ENCODE results near the gene BAD.

The BAD gene

DNA sequence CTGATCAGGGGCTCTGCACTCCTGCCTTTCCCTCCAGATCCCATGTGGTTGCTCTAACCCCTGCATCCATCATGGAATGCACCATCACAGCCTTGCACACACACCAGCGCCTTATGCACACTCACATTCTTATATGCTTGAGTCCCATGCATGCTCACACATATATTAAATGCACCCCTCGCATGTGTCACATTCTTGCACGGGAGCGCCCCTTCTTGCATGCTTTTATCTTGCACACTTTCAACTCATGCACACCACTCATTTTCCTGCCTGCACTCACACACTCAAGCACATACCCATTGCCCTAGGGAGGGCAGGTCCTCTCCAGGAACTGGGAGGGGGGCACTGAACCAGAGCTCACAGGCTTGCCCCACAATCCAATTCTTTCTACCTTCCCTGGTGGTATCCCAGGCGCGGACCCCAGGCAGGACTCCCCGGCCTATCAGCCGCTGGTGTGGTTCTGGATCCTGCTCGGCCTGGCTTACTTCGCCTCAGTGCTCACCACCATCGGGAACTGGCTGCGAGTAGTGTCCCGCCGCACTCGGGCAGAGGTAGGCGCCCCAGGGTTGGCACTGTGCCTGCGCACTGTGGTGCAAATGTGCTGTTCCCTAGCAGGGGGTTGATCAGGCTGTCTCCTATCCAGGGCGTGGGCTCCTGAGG is 13.4 kb upstream of the BAD start:
- in situ Hi-C loops (cut with HindIII; ENCODE audit: low sequenced_read_pairs) = no loop called here

DNA sequence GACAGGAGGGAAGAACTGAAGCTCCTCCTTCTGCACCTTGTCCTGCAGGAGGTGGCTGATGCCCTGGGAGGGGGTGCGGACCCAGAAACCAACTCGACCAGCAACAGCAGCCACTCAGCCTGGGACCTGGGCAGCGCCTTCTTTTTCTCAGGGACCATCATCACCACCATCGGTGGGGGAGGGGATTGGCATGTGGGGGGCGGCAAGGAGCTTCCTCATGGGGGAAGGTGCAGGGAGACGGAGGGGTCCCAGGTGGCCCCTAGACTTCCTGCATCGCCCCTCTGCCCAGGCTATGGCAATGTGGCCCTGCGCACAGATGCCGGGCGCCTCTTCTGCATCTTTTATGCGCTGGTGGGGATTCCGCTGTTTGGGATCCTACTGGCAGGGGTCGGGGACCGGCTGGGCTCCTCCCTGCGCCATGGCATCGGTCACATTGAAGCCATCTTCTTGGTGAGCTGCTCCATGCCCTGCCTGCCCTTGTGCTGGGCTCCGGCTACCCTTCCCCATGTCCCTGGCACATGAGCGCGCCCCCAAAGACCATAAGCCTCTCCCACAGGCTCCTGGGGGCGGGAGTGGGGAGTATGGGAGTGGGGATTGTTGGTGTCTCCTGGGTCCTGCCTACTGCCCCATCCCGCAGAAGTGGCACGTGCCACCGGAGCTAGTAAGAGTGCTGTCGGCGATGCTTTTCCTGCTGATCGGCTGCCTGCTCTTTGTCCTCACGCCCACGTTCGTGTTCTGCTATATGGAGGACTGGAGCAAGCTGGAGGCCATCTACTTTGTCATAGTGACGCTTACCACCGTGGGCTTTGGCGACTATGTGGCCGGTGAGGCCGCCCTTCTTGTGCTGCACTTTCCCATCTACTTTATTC is 12.6 kb upstream of the BAD start:
- in situ Hi-C loops (cut with HindIII; ENCODE audit: low sequenced_read_pairs) = no loop called here

DNA sequence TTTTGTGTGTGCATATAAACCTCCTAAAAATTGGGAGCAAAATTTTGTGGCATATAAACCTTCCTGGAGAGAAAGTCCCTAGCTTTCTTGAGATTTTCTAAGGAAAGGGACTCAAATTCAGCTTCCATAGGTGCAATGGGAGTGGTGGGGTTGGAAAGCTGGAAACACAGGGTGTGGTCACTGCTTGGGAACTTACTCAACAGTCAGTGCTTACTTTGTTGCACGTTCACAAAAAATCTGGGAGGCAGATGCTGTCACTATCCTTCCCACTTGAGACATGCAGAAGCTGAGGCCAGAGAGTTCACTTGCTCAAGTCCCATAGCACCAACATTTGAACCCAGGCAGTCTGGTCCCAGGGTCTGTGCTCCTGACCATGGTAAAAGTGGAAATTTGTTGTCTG is 11.8 kb upstream of the BAD start:
- in situ Hi-C loops (cut with HindIII; ENCODE audit: low sequenced_read_pairs) = no loop called here

DNA sequence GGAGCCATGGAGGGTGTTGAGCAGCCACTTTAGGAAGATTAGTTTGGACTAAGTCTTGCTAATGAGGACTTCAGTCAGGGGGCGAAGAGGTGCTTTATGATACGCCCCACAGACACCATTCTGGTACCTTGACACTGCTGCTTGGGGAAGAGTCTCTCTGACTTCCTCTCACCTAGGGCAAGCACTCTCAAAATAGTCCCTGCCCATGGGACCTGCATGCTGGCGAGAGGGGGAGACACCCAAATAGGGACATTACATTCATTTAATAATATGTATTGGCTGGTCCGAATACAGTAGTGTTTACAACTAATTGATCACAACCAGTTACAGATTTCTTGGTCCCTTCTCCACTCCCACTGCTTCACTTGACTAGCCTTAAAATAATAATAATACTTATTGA is 11.3 kb upstream of the BAD start:
- in situ Hi-C loops (cut with HindIII; ENCODE audit: low sequenced_read_pairs) = no loop called here

DNA sequence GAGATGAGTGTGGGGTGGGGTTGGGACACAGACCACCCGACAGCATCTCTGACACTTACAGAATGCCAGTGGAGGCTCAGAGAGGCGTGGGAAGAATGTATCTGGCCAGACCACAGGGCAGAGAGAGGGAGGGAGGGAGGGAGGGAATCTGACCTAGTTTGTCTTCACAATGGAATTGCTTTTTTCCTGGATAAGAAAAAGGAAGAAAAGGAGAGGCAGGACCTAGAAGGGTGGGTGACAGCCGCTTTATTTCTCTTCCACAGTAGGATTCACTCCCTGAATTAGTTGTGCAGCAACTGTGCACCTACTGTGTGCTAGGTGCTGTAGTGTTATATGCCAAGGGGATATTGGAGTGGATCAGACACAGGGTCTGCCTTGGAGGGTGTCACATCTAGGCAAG is 10.3 kb upstream of the BAD start:
- in situ Hi-C loops (cut with HindIII; ENCODE audit: low sequenced_read_pairs) = no loop called here

DNA sequence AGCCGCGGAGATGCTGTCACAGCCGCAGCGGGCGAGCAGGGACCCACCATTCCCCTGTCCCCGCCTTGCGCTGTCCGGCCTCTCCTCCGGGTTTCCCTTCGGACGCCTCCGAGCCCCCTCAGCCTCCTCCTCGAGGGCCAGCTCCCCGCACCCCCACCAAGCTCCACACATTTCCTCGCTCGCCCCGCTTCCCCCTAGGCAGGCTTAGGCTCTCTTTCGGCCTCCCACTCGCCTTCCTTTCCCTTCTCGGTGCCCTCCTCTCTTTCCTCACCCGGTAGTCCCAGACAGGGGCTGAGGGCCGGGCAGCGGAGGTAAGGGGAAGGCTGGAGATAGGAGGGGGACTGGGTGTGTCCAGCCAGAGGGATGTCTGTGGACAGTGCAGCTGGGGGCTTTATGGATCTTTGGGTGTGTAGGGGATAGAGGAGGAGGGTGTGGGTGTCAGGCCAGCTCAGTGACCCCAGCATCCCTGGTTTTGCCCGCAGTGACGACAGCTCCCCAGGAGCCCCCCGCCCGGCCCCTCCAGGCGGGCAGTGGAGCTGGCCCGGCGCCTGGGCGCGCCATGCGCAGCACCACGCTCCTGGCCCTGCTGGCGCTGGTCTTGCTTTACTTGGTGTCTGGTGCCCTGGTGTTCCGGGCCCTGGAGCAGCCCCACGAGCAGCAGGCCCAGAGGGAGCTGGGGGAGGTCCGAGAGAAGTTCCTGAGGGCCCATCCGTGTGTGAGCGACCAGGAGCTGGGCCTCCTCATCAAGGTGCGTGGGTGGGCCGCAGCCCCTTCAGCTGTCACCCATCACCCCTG is 8.2 kb upstream of the BAD start:
- in situ Hi-C loops (cut with HindIII; ENCODE audit: low sequenced_read_pairs) = no loop called here

DNA sequence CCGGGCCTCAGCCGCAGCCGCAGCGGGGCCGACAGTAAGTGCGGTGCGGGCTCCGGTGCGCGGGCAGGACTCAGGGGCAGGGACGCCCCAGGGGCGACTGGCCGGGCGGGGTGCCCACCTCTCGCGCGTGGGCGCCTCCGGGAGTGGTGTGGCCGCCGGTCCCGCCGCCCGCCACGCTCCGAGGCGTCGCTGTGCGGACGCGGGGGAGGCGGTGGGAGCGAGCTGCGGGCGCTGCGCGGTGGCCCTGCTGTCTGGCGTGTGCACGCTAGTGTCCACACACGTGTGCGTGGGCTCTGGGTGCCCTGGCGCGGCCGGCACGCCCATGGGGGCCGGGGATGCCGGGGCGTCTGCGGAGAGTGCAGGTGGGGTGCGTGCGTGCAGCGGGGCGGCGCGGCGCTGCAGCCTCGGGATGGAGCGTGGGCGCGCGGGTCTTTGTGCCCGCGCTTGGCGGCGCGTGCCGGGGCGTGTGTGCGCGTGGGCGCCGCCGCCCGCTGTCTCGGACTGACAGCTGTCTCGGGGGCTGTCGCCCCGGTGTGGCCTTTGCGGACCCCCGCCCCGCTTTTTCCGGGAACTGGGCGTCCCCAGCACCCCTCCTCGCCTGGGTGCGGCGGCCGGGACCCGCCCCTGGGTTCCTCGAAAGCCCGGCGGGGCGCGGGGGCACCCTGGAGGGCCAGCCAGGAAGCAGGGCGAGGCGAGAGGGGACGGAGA is 7.4 kb upstream of the BAD start:
- in situ Hi-C loops (cut with HindIII; ENCODE audit: low sequenced_read_pairs) = no loop called here

DNA sequence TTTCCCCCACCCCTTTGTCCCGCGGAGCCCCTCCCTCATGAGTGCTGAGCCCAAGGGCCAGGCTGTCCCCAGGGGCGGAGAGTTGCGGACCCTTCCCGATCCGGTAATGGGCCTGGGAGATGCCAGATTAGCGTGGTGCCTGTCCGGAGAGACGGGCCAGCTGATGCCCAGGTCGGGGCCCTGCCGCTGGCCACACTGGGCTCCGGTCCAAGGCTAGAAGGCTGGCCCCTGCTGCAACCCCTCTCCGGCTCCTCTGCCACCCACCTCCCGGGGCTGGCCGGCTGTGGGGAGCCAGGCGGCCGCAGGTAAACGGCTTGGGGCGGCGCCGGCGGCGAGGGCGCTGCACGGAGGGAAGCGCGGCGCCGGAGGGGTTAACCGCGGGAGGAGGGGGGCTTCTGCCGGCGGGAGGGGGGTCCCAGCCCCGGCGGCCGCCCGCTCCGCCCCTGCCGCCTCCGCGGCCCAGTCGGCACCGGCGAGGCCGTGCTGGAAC is 6.8 kb upstream of the BAD start, which contains the start of gene KCNK4:
Gene KCNK4, plus strand, starts transcription at position 41 of the 490 bp plus-strand sequence. CDS start 1,717 bp downstream, outside the sequence.
- in situ Hi-C loops (cut with HindIII; ENCODE audit: low sequenced_read_pairs) = no loop called here

DNA sequence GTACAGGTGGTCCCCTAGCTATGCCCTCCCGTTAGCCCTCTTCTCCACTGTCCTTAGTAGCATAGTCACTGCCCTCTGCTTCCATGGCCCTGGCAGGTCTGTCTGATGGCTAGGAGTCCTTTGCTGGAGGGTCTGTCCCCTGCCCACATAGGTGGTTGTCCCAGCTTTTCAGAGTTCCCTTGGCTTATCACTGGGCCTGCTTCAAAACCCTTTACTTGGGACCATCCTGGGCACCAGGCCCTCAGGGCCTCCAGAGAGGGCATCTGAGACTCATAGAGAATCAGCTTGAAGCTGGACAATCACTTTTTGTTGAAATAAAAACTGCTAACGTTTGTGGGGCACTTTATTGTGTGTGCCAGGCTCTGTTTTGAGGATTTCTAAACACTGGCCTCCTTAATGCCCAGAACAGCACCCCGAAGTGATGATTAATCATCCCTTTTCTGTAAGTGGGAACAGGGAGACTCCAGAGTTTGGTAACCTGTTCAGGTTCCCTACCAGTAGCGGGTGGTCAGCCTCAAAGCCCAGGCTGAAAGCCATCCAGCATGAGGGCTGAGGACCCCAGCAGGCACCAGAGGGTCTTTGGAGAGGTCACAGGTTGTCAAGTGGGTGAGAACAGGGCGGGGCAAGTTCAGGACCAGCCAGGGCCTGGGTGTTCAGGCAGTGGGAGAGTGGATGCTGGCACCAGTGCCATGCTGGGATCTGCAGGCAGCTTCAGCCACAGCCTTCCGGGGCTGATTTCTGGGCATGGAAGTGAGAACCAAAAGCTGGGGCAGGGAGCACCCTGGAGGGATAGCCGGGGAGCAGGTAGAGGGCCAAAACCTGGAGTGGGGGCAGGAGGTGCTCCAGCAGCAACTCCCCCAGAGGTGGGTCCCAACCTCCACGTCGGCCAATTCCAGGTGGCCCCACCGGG is 6.1 kb upstream of the BAD start:
- in situ Hi-C loops (cut with HindIII; ENCODE audit: low sequenced_read_pairs) = no loop called here

DNA sequence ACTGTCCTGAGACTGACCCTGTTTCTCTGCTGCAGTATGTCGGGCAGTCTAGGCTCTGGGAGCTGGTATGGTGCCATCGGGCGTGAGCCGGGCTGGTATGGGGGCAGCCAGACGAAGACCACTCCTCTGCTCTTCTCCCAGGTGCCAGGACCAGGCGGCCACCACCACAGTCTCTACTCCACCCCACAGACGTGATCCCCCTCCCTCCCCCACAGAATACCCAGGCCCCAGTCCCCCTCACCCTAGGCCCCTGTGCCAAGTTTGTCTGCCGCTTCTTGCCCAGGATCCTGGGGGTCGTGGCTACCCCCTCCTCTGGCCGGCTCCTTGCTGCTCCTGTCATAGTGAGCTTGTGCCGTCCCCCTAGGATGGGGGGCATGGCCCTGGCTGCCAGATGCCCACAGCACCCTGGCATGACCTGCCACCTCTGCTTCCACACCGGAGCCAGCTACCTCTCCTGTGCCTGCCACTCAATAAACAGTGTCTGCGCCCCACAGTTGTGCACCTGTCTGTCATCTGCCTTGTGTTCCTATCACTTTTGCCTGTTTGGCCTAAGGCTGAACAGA is 4.6 kb upstream of the BAD start:
- in situ Hi-C loops (cut with HindIII; ENCODE audit: low sequenced_read_pairs) = no loop called here

DNA sequence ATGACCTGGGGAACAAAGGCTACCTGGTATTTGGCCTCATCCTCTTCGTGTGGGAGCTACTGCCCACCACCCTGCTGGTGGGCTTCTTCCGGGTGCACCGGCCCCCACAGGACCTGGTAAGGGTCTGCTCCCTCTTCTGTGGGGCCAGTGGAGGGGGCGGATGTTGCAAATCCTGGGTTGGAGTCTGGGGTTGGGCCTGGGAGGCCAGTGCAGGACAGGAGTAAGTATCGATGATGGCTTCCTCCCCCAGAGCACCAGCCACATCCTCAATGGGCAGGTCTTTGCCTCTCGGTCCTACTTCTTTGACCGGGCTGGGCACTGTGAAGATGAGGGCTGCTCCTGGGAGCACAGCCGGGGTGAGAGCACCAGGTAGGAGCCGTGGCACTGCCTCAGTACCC is 3.9 kb upstream of the BAD start:
- in situ Hi-C loops (cut with HindIII; ENCODE audit: low sequenced_read_pairs) = no loop called here

DNA sequence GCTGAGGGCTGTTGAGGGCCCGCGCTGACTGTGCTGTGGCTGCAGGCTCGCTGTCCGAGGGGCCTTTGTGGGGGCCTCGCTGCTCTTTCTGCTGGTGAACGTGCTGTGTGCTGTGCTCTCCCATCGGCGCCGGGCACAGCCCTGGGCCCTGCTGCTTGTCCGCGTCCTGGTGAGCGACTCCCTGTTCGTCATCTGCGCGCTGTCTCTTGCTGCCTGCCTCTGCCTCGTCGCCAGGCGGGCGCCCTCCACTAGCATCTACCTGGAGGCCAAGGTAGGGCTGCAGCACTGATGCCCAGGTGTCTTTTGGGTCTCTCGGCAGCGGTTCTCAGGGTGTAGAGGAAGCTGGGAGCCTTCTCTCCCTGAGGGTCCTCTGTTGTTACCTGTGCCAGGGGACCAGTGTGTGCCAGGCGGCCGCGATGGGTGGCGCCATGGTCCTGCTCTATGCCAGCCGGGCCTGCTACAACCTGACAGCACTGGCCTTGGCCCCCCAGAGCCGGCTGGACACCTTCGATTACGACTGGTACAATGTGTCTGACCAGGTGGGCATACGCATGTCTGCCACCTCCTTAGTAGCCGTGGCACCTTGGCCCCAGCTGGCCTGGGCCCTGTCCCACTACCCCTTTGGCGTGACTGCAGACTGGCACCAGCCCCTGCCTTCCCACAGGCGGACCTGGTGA is 3.3 kb upstream of the BAD start:
- in situ Hi-C loops (cut with HindIII; ENCODE audit: low sequenced_read_pairs) = no loop called here

DNA sequence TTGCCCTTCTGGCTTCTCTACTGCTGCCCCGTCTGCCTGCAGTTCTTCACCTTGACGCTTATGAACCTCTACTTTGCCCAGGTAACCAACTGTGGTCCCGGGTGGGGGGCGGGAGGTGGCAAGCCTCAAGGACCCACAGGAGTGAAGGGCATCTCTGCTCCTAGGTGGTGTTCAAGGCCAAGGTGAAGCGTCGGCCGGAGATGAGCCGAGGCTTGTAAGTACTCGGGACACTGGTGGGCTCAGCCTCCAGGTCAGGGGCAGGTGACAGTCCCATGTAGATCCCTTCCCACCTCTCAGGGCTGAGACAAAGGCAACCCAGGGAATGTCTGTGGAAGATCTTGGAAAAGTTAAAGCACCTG is 2.3 kb upstream of the BAD start:
- in situ Hi-C loops (cut with HindIII; ENCODE audit: low sequenced_read_pairs) = no loop called here

DNA sequence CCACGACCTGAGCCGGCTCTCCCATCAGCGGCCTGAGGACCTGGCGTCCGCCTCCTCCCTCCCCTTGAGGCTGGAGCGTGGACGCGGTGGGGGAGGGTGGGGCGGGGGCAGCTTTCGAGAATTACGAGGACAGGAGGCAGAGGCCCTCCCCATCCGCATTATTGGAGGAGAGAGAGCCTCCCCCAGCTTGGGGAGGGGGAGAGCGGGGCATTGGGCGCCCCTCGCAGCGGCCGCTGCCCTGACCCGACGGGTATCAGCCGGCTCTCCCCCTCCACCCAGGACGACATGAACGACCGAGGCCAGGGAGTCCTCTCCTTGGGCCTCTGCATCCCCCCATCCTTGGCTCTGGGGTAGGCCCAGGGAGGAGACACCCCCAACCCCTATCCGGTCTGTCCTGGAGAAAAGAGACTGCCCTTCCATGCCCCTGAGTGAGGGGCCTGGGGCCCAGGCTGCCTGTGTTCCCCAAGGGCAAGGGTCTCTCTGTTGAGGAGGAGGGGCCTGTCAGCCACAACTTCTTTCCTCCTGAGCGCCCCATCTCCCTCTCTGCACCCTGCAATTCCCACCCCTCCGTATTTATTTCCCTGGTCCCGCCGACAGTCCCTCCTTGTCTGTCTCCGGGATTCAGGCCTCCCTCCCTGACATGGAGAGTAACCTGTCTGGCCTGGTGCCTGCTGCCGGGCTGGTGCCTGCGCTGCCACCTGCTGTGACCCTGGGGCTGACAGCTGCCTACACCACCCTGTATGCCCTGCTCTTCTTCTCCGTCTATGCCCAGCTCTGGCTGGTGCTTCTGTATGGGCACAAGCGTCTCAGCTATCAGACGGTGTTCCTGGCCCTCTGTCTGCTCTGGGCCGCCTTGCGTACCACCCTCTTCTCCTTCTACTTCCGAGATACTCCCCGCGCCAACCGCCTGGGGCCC is 1.7 kb upstream of the BAD start:
- in situ Hi-C loops (cut with HindIII; ENCODE audit: low sequenced_read_pairs) = no loop called here

DNA sequence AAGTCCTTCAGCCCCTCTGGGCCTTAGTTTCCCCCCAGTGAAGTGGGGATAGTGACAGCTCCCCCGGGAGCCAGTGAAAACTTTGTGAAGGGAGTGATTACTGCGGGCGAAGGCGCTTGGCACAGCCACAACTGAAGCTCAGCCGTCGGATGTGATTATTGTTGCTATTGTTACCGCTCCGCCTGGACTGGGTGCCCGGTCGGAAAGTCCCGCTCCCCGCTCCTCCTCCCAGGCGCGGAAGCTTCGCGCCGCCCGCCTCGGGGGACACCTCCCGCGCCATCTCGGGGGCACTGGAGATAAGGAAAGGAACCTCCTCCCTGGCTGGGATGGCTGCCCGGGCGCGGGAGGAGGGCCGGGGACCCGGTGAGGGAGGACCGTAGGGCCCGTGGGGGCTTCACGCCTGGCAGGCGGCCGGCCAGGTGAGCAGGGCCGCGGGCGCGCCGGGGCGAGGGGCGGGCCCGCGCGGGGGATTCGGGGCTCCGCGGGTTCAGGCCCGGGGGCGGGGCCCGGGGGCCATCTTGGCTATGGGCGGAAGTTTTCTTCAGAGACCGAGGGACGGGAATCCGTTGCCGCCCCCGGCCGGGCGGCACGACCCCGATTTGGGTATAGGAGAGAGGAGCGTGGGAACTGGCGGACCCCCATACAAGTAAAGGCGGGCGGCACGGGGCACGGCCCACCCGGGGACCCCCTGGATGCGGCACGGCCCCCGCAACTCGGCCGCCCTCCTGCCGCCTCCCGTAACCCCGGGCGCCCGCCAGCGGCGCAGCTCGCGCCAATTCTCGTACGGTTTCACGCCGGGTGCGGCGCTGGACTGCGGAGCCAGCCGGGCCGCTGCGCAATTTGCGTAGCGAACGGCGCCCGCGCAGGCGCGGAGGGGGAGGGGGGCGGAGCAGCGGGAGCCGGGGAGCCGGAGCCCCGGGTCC is 758 bp upstream of the BAD start, which contains the start of gene GPR137:
Gene GPR137, plus strand, starts transcription at position 887 of the 923 bp plus-strand sequence. CDS start 677 bp downstream, outside the sequence.
- in situ Hi-C loops (cut with HindIII; ENCODE audit: low sequenced_read_pairs) = no loop called here

DNA sequence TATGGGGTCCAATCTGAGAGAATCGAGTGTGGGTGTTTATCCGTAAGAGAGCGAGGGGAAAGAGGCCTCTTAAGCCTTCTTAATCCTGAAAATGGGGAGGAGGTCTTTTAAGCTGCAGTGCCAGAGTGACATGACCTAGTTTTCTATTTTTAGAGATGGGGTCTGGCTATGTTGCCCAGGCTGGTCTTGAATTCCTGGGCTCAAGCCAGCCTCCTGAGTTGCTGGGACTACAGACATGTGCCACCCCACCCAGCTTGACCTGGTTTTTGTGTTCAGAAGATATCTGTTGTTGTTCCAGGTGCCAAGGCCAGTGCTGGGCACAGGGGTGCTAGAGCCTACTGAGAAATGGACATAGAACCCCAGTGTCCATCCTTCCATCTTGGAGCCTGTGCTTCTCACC is 1.4 kb downstream of the BAD start:
- in situ Hi-C loops (cut with HindIII; ENCODE audit: low sequenced_read_pairs) = no loop called here

All from endothelial cell of hepatic sinusoid (primary cell).